A673 (cell line): ENCODE results near the gene CFAP61.

ENCODE experiments used
- EZH2 ChIP-seq: fragments of 200-600 bp; sonication (generic); IDR thresholded peaks from 2 replicates; pipeline ENCODE4 v1.6.1; 2017; ENCODE audit warnings: borderline replicate concordance, low read depth, mild to moderate bottlenecking, mixed read lengths, antibody characterized with exemption, low read length; ENCODE audit not compliant: poor library complexity, severe bottlenecking
- TF ChIP-seq, protein P1 (sequence below): fragments of 300-800, 200-600 bp; sonication (generic); conservative IDR thresholded peaks from 2 replicates; pipeline ENCODE4 v1.5.1; 2017; ENCODE audit warnings: low read depth, mild to moderate bottlenecking, antibody characterized with exemption, low read length, moderate library complexity, mixed read lengths

DNA sequence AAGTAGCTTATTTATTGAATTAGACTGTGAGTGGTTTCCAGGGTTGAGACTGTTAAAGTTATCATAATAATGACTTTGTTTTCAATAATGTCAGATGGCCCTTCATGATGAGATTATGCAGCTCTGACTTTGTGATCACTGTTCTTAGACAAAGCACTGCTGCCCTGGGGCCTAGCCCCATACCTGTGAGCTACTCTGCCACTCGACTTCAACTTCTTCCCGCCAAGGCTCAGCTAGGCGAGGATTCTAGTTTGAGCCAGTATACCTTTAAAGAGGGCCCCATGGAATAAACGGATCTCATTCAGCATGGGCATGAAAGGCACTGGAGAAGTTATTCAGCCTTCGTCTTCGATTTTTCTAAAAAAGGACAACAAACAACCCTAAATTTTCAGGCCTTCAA, 270.6 kb downstream of the CFAP61 start:
- TF ChIP-seq, protein P1, sequence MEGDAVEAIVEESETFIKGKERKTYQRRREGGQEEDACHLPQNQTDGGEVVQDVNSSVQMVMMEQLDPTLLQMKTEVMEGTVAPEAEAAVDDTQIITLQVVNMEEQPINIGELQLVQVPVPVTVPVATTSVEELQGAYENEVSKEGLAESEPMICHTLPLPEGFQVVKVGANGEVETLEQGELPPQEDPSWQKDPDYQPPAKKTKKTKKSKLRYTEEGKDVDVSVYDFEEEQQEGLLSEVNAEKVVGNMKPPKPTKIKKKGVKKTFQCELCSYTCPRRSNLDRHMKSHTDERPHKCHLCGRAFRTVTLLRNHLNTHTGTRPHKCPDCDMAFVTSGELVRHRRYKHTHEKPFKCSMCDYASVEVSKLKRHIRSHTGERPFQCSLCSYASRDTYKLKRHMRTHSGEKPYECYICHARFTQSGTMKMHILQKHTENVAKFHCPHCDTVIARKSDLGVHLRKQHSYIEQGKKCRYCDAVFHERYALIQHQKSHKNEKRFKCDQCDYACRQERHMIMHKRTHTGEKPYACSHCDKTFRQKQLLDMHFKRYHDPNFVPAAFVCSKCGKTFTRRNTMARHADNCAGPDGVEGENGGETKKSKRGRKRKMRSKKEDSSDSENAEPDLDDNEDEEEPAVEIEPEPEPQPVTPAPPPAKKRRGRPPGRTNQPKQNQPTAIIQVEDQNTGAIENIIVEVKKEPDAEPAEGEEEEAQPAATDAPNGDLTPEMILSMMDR, result no peak
- no peak for TF ChIP-seq EZH2
